SK-N-SH (cell line): ENCODE data around the gene PIGV. TPM values are rescaled to one million over a fixed set of nuclear protein-coding genes. Genes with fewer than 3 reads are reported as not detected.

Source experiments
- CTCF ChIA-PET: fragments of 300-600, 350-600 bp; formaldehyde crosslinking; extraction: SDS; loops from one replicate; lab custom pipeline; 2021; lab: Yijun Ruan, JAX
- POLR2A ChIA-PET: fragments of 350-600 bp; sonication (Branson Sonifier 250); formaldehyde crosslinking; extraction: SDS; loops from one replicate; lab custom pipeline; 2020; ENCODE audit warnings: antibody characterized with exemption, inconsistent platforms; lab: Yijun Ruan, JAX
- DNase-seq: peaks from one replicate; pipeline ENCODE4 v3.0.0; 2012
- H2AFZ ChIP-seq: fragments of 200-600 bp; sonication (generic); 2 replicates; pipeline ENCODE4 v1.8.1; 2016; ENCODE audit warnings: antibody characterized with exemption, mild to moderate bottlenecking, low read depth
- H3F3A ChIP-seq: fragments of 200-600 bp; sonication (generic); replicated peaks from 2 replicates; pipeline ENCODE3; 2016; ENCODE audit warnings: antibody characterized with exemption, mild to moderate bottlenecking; ENCODE audit not compliant: insufficient read depth
- H3K27ac ChIP-seq, 2 experiments: fragments of 200-500 bp in 1 of 2; fragments of 200-600 bp in 1 of 2; sonication (Bioruptor generic) in 1 of 2; sonication (generic), shearing (Covaris generic) in 1 of 2; 2 replicates each; pipeline versions ENCODE4 v1.5.1 to v1.6.1; 2014 to 2016; ENCODE audit warnings: low read depth in 2 of 2, inconsistent platforms in 1 of 2, low read length in 1 of 2, mild to moderate bottlenecking in 1 of 2, mixed read lengths in 1 of 2
- H3K27me3 ChIP-seq: fragments of 200-600 bp; sonication (generic), shearing (Covaris generic); 2 replicates; pipeline ENCODE4 v1.6.1; 2016; ENCODE audit warnings: mixed run types; ENCODE audit not compliant: insufficient read depth
- H3K36me3 ChIP-seq, 2 experiments: fragments of 200-500 bp in 1 of 2; fragments of 200-600 bp in 1 of 2; sonication (Bioruptor generic) in 1 of 2; sonication (generic) in 1 of 2; replicated peaks in 1 of 2; 2 replicates each; pipeline versions ENCODE3 to v1.5.1; 2014 to 2016; ENCODE audit warnings: low read length in 1 of 2, mild to moderate bottlenecking in 1 of 2; ENCODE audit not compliant: insufficient read depth in 2 of 2, control insufficient read depth in 1 of 2
- H3K4me1 ChIP-seq, 2 experiments: fragments of 200-500 bp in 1 of 2; fragments of 200-600 bp in 1 of 2; sonication (Bioruptor generic) in 1 of 2; sonication (generic), shearing (Covaris generic) in 1 of 2; 2 replicates each; pipeline versions ENCODE4 v1.5.1 to v1.6.1; 2014 to 2016; ENCODE audit warnings: low read depth in 1 of 2, low read length in 1 of 2, mixed run types in 1 of 2; ENCODE audit not compliant: insufficient read depth in 2 of 2, control insufficient read depth in 1 of 2
- H3K4me2 ChIP-seq: fragments of 200-600 bp; sonication (generic), shearing (Covaris generic); 2 replicates; pipeline ENCODE4 v1.6.1; 2017; ENCODE audit warnings: mixed run types
- H3K4me3 ChIP-seq, 2 experiments: fragments of 200-500 bp in 1 of 2; fragments of 200-600 bp in 1 of 2; sonication (Bioruptor generic) in 1 of 2; sonication (generic), shearing (Covaris generic) in 1 of 2; 2 replicates each; pipeline versions ENCODE4 v1.5.1 to v1.8.1; 2014 to 2016; ENCODE audit warnings: low read depth in 2 of 2, inconsistent platforms in 1 of 2, low read length in 1 of 2, mild to moderate bottlenecking in 1 of 2, mixed read lengths in 1 of 2, moderate library complexity in 1 of 2
- H3K79me2 ChIP-seq: fragments of 200-600 bp; sonication (generic); 2 replicates; pipeline ENCODE4 v1.8.1; 2017; ENCODE audit warnings: mild to moderate bottlenecking; ENCODE audit not compliant: insufficient read depth
- H3K9ac ChIP-seq: fragments of 200-600 bp; sonication (generic); 2 replicates; pipeline ENCODE4 v1.6.1; 2017; ENCODE audit warnings: mixed run types
- H3K9me2 ChIP-seq: fragments of 200-600 bp; sonication (generic); 2 replicates; pipeline ENCODE4 v1.6.1; 2017; ENCODE audit warnings: mixed run types
- H3K9me3 ChIP-seq: fragments of 200-600 bp; sonication (generic); 2 replicates; pipeline ENCODE4 v1.6.1; 2017; ENCODE audit warnings: mixed run types, mild to moderate bottlenecking, moderate library complexity
- H4K20me1 ChIP-seq: fragments of 200-600 bp; sonication (generic); 2 replicates; pipeline ENCODE4 v1.6.1; 2017; ENCODE audit warnings: mild to moderate bottlenecking, mixed run types; ENCODE audit not compliant: insufficient read depth
- CHD2 ChIP-seq: fragments of 150-350 bp; IDR thresholded peaks from 2 replicates; pipeline ENCODE4 v1.6.1; 2018; ENCODE audit warnings: low read length; ENCODE audit not compliant: partially characterized antibody
- EP300 ChIP-seq, 2 experiments: IDR thresholded peaks; 2 replicates each; pipeline versions ENCODE4 v1.4.0 to v1.6.1; 2012; ENCODE audit warnings: borderline replicate concordance in 1 of 2, low read depth in 1 of 2, low read length in 1 of 2
- EZH2phosphoT487 ChIP-seq: fragments of 200-600 bp; sonication (generic); IDR thresholded peaks from 2 replicates; pipeline ENCODE4 v1.6.1; 2017; ENCODE audit warnings: low read depth, mixed run types, mild to moderate bottlenecking, antibody characterized with exemption, moderate library complexity, borderline replicate concordance
- FOXJ3 ChIP-seq: sonication (generic); formaldehyde crosslinking; IDR thresholded peaks from 2 replicates; pipeline ENCODE4 v1.5.1; 2020; ENCODE audit warnings: mild to moderate bottlenecking, missing genetic modification reagents
- JUND ChIP-seq: IDR thresholded peaks from 2 replicates; pipeline ENCODE4 v1.4.0; 2012
- MXI1 ChIP-seq: IDR thresholded peaks from 2 replicates; pipeline ENCODE4 v1.6.1; 2012; ENCODE audit warnings: mild to moderate bottlenecking, low read depth, low read length, improper control_type of control experiment
- NRF1 ChIP-seq: IDR thresholded peaks from 2 replicates; pipeline ENCODE4 v1.6.1; 2012; ENCODE audit warnings: low read depth, mild to moderate bottlenecking, low read length
- POLR2AphosphoS5 ChIP-seq: IDR thresholded peaks from 2 replicates; pipeline ENCODE4 v1.6.1; 2012; ENCODE audit warnings: low read depth, low read length
- RFX5 ChIP-seq: IDR thresholded peaks from 2 replicates; pipeline ENCODE4 v1.6.1; 2012; ENCODE audit warnings: mild to moderate bottlenecking, improper control_type of control experiment, low read length
- SMC3 ChIP-seq: IDR thresholded peaks from 2 replicates; pipeline ENCODE4 v1.6.1; 2012; ENCODE audit warnings: low read depth, low read length, improper control_type of control experiment
- TCF12 ChIP-seq: IDR thresholded peaks from 2 replicates; pipeline ENCODE4 v1.4.0; 2012
- TEAD4 ChIP-seq: IDR thresholded peaks from 2 replicates; pipeline ENCODE4 v1.4.0; 2012; ENCODE audit warnings: mild to moderate bottlenecking, borderline replicate concordance; ENCODE audit not compliant: insufficient read depth
- YY1 ChIP-seq: IDR thresholded peaks from 2 replicates; pipeline ENCODE4 v1.4.0; 2012; ENCODE audit warnings: low read depth, mild to moderate bottlenecking
- ZBTB33 ChIP-seq: IDR thresholded peaks from 2 replicates; pipeline ENCODE4 v1.4.0; 2012; ENCODE audit warnings: low read depth, borderline replicate concordance
- WGBS: methylation state at CpG from one replicate; pipeline ENCODE4 v1.1.6; 2017; ENCODE audit warnings: low lambda C conversion rate; 5-methylcytosine and 5-hydroxymethylcytosine counted together
- polyA plus RNA-seq, 3 experiments: library from polyadenylated mRNA; depleted of rRNA; stranded (reverse); fragments of >200 nt; gene quantifications; 2 replicates each; pipeline ENCODE4 v1.2.3, GENCODE V29; 2012
- TF ChIP-seq, protein P1 (sequence below): IDR thresholded peaks from 2 replicates; pipeline ENCODE4 v1.6.1; 2012; ENCODE audit warnings: mild to moderate bottlenecking, low read depth, low read length, moderate library complexity
- TF ChIP-seq, protein P2 (sequence below): IDR thresholded peaks from 2 replicates; pipeline ENCODE4 v1.4.0; 2012; ENCODE audit warnings: low read depth, borderline replicate concordance
- TF ChIP-seq, protein P3 (sequence below): IDR thresholded peaks from 2 replicates; pipeline ENCODE4; 2012

The PIGV gene
- polyA plus RNA-seq, 1 of the 3 experiments (the other 2 are of a cell fraction): 16.5 TPM

- TF ChIP-seq, protein P1, sequence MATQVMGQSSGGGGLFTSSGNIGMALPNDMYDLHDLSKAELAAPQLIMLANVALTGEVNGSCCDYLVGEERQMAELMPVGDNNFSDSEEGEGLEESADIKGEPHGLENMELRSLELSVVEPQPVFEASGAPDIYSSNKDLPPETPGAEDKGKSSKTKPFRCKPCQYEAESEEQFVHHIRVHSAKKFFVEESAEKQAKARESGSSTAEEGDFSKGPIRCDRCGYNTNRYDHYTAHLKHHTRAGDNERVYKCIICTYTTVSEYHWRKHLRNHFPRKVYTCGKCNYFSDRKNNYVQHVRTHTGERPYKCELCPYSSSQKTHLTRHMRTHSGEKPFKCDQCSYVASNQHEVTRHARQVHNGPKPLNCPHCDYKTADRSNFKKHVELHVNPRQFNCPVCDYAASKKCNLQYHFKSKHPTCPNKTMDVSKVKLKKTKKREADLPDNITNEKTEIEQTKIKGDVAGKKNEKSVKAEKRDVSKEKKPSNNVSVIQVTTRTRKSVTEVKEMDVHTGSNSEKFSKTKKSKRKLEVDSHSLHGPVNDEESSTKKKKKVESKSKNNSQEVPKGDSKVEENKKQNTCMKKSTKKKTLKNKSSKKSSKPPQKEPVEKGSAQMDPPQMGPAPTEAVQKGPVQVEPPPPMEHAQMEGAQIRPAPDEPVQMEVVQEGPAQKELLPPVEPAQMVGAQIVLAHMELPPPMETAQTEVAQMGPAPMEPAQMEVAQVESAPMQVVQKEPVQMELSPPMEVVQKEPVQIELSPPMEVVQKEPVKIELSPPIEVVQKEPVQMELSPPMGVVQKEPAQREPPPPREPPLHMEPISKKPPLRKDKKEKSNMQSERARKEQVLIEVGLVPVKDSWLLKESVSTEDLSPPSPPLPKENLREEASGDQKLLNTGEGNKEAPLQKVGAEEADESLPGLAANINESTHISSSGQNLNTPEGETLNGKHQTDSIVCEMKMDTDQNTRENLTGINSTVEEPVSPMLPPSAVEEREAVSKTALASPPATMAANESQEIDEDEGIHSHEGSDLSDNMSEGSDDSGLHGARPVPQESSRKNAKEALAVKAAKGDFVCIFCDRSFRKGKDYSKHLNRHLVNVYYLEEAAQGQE: no peak
- TF ChIP-seq, protein P2, sequence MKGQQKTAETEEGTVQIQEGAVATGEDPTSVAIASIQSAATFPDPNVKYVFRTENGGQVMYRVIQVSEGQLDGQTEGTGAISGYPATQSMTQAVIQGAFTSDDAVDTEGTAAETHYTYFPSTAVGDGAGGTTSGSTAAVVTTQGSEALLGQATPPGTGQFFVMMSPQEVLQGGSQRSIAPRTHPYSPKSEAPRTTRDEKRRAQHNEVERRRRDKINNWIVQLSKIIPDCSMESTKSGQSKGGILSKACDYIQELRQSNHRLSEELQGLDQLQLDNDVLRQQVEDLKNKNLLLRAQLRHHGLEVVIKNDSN: no peak
- TF ChIP-seq EZH2phosphoT487: no peak
- TF ChIP-seq POLR2AphosphoS5: no peak
- TF ChIP-seq JUND: no peak
Measured at GRCh38 chr1:26789931-26790330, 2.2 kb downstream of the PIGV start (continued).

GRCh38 chr1:26790551-26790953 lies 2.8 kb downstream of the PIGV start:
- ChIA-PET POLR2A (no interaction called here), CTCF (interaction anchor here (1.1 to 6.2 kb wide), 17 partner anchors 8 to 290 kb away, joined by 3 to 311 read pairs (median 6); partner anchors contain the start of gene GPN2)
- peaks cover 9 to 20% of the 10 kb centered on the region in 2 experiments for H3K36me3 ChIP-seq
- H3K9me3 ChIP-seq: no peaks in the 10 kb centered on the region
- H3K4me2 ChIP-seq: no peak overlapping the region
- WGBS: 71% methylated on average over 5 of the region's 5 CpGs
- peaks cover 25% of the 10 kb centered on the region for H3F3A ChIP-seq
- no peak overlapping the region for H3K9ac ChIP-seq
- no peaks in the 10 kb centered on the region for H3K27me3 ChIP-seq
- peaks cover 17 to 25% of the 10 kb centered on the region in 2 experiments for H3K4me1 ChIP-seq
- peaks cover 7% of the 10 kb centered on the region; the same call in 1 of the 2 replicates for H3K79me2 ChIP-seq
- no peak overlapping the region for H3K4me3 ChIP-seq
- no peak overlapping the region for H3K27ac ChIP-seq
- no peaks in the 10 kb centered on the region for H4K20me1 ChIP-seq
- no peaks in the 10 kb centered on the region for H3K9me2 ChIP-seq
- TF ChIP-seq TCF12 (no peak), SMC3 (no peak), EP300 (IDR thresholded peaks at IDR 0.05; ENCODE audit: borderline replicate concordance in 1 of 2, low read depth in 1 of 2, low read length in 1 of 2) (no peak), TEAD4 (no peak), YY1 (no peak), RFX5 (no peak), FOXJ3 (no peak), MXI1 (no peak), NRF1 (no peak), ZBTB33 (no peak), CHD2 (no peak), EZH2phosphoT487 (no peak)
- TF ChIP-seq, protein P3, sequence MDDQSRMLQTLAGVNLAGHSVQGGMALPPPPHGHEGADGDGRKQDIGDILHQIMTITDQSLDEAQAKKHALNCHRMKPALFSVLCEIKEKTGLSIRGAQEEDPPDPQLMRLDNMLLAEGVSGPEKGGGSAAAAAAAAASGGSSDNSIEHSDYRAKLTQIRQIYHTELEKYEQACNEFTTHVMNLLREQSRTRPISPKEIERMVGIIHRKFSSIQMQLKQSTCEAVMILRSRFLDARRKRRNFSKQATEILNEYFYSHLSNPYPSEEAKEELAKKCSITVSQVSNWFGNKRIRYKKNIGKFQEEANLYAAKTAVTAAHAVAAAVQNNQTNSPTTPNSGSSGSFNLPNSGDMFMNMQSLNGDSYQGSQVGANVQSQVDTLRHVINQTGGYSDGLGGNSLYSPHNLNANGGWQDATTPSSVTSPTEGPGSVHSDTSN: no peak
- TF ChIP-seq, protein P1: no peak
- DNase-seq: no peak
- no peak overlapping the region for H2AFZ ChIP-seq
